GM18498 (cell line): Measurements from ENCODE around the gene MSL1.
"Not testable (repeated sequence)": the region's sequence is repeated elsewhere in the genome, so short reads cannot be mapped to it uniquely, and the experiment has no call there.

Source experiments
- ATAC-seq: cut with Tn5 transposase; IDR thresholded peaks from one replicate; pipeline ENCODE4 v1.9.1; 2021; ENCODE audit warnings: mild to moderate bottlenecking, moderate library complexity; ENCODE audit not compliant: unreplicated experiment

Gene MSL1

GRCh38 chr17:40123811-40124114 is 2.0 kb downstream of the MSL1 start:
- ATAC-seq: no peak

- no peak for ATAC-seq
Observed at GRCh38 chr17:40124279-40125141, 2.7 kb downstream of the MSL1 start.

GRCh38 chr17:40129498-40129897 is 7.7 kb downstream of the MSL1 start:
- ATAC-seq: no peak

GRCh38 chr17:40130352-40131042 is 8.7 kb downstream of the MSL1 start:
- ATAC-seq: no peak

- ATAC-seq: no peak
Observed at GRCh38 chr17:40134184-40134583, 12.4 kb downstream of the MSL1 start.

GRCh38 chr17:40135817-40136216 is 14.0 kb downstream of the MSL1 start:
- ATAC-seq: no peak

- ATAC-seq: peak; percentile 13
Observed at GRCh38 chr17:40139566-40140058, 17.8 kb downstream of the MSL1 start.

- not testable (repeated sequence) for ATAC-seq
Observed at GRCh38 chr17:40143166-40143565, 21.4 kb downstream of the MSL1 start.

GRCh38 chr17:40145476-40145875 is 23.7 kb downstream of the MSL1 start:
- no peak for ATAC-seq

GRCh38 chr17:40148527-40148926 is 26.8 kb downstream of the MSL1 start:
- ATAC-seq: no peak

GRCh38 chr17:40150276-40150675 is 28.5 kb downstream of the MSL1 start:
- ATAC-seq: no peak

- ATAC-seq: no peak
Observed at GRCh38 chr17:40151414-40151963, 29.7 kb downstream of the MSL1 start.

GRCh38 chr17:40153603-40154236 is 31.9 kb downstream of the MSL1 start:
- ATAC-seq: no peak

GRCh38 chr17:40157973-40158372 is 36.2 kb downstream of the MSL1 start:
- no peak for ATAC-seq

- ATAC-seq: no peak
Observed at GRCh38 chr17:40158438-40159013, 36.8 kb downstream of the MSL1 start.

- ATAC-seq: no peak
Observed at GRCh38 chr17:40159456-40159855, 37.7 kb downstream of the MSL1 start.

- no peak for ATAC-seq
Observed at GRCh38 chr17:40167685-40168261, 46.0 kb downstream of the MSL1 start.

- ATAC-seq: no peak
Observed at GRCh38 chr17:40168262-40168832, 46.6 kb downstream of the MSL1 start.

- no peak for ATAC-seq
Observed at GRCh38 chr17:40170325-40170724, 48.6 kb downstream of the MSL1 start.

- no peak for ATAC-seq
Observed at GRCh38 chr17:40171750-40172149, 50.0 kb downstream of the MSL1 start.
